ENCODE results near the gene LMO1.

DNA sequence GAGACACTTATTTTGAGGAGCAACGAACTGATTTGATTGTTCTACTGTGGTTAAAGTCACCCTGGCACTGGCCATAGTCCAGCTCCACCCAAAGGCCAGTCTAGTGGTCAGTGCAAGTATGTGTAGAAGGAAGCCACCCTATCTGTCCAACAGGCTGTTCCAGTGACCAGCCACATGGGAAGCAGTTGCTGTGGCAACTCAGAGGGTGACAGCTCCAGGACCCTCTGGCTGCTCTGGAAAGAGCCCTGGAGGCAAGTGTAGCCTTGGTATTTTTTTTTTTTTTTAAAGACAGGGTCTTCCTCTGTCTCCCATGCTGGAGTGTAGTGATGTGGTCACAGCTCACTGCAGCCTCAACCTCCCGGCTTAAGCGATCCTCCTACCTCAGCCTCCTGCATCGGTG, 27.8 kb downstream of the LMO1 start:
- TF ChIP-seq POLR2A (IDR thresholded peaks at IDR 0.05) = no peak
- TF ChIP-seq, protein P1, sequence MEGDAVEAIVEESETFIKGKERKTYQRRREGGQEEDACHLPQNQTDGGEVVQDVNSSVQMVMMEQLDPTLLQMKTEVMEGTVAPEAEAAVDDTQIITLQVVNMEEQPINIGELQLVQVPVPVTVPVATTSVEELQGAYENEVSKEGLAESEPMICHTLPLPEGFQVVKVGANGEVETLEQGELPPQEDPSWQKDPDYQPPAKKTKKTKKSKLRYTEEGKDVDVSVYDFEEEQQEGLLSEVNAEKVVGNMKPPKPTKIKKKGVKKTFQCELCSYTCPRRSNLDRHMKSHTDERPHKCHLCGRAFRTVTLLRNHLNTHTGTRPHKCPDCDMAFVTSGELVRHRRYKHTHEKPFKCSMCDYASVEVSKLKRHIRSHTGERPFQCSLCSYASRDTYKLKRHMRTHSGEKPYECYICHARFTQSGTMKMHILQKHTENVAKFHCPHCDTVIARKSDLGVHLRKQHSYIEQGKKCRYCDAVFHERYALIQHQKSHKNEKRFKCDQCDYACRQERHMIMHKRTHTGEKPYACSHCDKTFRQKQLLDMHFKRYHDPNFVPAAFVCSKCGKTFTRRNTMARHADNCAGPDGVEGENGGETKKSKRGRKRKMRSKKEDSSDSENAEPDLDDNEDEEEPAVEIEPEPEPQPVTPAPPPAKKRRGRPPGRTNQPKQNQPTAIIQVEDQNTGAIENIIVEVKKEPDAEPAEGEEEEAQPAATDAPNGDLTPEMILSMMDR (IDR thresholded peaks at IDR 0.05) = no peak

Data from prostate gland (tissue), 2 donors.